ENCODE data around the gene JAZF1.

DNA sequence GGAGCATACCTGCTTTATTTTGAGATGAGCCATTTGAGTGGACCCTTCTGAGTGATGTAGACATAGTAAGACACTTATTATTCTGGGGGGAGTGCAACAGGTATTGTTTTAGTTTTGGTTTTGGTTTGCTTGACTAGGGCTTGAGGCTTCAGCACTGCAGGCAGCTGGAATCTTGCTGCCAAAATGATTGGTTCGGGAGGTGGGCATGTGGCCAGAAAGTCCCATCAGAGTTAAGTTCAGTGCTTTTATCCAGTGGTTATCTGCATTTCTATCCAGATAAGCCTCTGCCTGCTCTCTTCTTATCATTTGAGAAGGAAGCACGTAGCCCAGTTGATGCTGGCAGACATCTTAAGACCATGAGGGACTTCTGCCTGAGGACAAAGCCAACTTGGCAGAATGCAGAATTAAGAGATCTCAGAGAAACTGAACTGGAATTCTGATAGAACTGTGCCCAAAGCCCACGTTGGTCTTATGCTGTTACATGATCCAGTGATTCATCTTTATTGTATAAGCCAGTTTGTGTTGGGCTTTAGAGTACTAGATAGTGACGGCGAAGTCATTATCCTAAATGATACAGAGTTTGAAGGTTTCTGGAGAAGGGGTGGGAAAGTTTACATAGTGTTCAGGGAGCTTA lies 9.6 kb upstream of the JAZF1 start:
- TF ChIP-seq, protein P1, sequence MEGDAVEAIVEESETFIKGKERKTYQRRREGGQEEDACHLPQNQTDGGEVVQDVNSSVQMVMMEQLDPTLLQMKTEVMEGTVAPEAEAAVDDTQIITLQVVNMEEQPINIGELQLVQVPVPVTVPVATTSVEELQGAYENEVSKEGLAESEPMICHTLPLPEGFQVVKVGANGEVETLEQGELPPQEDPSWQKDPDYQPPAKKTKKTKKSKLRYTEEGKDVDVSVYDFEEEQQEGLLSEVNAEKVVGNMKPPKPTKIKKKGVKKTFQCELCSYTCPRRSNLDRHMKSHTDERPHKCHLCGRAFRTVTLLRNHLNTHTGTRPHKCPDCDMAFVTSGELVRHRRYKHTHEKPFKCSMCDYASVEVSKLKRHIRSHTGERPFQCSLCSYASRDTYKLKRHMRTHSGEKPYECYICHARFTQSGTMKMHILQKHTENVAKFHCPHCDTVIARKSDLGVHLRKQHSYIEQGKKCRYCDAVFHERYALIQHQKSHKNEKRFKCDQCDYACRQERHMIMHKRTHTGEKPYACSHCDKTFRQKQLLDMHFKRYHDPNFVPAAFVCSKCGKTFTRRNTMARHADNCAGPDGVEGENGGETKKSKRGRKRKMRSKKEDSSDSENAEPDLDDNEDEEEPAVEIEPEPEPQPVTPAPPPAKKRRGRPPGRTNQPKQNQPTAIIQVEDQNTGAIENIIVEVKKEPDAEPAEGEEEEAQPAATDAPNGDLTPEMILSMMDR (IDR thresholded peaks at IDR 0.05): no peak
- TF ChIP-seq ZFX (IDR thresholded peaks at IDR 0.05; ENCODE audit: borderline replicate concordance): no peak

Measured in 22Rv1 (cell line).